ENCODE data around the gene GUCA2A.

Gene GUCA2A

DNA sequence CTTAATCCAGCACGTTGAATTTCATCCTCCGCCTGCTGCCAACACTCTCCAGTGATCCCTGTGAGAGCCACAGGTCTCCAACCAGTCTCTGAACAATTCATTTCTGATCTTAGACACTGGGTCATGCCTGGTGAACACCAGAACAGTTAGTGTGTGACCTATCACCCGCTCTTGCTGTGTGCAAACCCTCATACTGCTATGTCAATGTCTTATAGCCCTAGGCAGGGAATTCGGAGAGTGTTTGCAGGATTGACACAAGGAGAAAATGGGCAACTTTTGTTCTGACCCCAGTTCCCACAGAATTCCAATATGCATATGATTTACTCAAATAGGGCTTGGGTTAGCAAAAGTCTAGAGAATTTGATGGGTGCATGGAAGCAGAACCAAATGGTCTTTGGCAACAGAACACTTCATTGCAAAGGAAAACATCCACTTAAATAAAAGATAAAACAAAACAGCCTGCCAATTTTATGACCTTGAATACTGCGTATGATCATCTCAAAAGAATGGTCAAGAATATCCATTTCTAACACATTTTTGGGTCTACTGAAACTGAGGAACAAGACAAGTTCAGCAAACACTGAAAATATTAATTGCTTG, 34.4 kb downstream of the GUCA2A start:
- no peak for DNase-seq

DNA sequence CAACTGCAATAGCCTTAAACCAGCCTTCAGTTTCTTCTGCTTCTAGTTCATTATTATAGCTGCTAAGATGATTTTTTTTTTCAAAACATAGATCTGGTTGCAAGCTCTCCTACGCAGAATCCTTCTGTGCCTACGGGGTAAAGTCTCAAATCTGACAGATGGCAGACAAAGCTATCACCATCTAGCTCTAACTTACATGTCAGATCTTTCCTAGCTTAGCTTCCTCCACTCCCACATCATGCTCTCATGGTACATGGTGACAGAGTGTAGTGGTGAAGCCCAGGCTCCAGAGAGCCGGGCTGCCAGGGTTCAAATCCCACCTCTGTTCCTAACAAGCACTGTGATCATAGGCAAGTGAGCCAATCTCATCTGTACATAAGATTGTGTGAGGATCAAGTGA, 35.6 kb downstream of the GUCA2A start:
- no peak for DNase-seq

DNA sequence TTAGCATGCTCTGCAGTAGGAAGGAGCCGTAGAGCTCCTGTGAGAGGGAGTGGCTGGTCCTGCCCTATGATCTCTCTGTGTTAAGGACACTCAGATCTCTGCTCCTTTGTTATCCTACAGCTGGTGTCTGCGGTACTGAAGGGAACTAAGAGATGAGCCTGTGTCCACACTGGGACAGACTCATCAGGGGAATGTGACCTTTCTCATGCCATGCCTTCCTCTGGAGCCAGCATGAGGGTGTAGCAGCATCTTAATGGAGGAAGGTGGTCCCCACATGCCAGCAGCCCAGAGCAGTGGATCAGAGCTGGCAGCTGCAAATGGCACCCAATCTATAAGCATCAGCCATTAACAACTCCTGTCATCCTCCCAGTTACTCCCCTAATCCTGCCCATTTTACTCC, 36.0 kb downstream of the GUCA2A start:
- no peak for DNase-seq

DNA sequence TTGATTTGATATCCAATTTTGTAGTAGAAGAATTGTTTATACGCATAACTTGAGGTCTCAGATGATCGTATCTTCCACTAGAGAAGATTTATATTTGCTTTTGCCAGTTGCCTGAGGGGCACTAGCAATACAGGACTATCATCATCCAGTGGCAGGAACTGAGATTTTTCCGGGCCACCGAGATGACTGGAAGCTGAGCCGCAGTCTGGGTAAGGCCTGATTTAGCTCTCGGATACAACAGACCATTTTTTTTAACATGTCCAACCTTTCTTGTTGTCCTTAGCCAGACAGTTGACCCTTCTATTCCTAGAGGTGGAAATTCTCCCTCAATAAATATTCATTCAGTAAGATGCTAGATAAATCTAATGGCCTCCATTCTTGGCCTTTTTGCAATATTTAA, 36.8 kb downstream of the GUCA2A start:
- no peak for DNase-seq

DNA sequence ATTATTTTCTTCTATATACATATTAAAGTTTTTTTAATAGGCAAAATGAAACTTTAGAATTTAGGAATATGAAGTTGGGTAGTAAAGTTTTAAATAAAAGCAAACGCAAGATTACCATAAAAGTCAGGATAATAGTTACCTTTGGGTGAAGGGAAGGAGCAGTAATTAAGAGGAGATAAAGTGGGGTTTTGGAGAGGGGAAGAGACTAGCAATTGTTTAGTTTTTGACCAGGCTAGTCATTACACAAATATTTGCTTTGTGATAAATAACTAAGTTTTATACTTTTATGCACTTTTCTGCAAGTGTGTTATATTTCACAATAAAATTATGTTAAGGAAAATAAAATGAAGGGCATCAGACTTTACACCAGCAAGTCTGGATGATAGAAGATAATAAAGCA, 39.0 kb downstream of the GUCA2A start:
- DNase-seq, result no peak

DNA sequence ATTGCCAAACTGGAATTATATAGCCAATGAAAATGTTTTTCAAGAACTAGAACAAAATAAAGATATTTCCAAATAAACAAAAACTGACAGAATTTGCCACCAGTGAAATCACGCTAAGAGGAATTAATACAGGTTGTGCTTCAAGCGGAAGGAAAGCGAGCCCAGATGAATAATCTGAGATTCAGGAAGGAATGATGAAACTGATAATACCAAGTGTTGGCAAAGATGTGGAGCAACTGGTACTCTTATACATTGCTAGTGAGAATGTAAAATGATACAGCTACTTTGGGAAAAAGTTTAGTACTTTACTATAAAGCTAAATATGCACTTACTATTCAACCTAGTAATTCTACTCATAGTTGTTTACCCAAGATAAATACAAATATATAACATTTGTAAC, 42.1 kb downstream of the GUCA2A start:
- DNase-seq, result no peak

DNA sequence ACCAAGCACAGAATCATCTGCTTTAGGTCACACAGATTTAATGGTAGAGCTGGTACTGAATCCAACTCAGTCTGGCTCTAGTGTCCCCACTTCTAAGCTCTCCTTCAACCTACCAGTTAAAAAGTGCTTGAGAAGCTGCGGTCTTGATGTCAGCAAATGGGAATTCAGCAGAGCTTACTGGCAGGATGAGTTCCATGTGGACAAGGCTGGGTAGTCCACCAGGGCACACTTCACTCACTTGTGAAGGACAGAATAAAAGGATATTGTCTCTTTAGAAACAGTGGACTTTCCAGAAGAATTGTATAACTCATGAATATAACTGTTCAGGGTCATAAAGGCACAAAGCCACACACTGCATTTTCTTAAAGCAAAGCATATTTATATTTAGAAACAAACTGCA, 46.4 kb downstream of the GUCA2A start:
- no peak for DNase-seq

DNA sequence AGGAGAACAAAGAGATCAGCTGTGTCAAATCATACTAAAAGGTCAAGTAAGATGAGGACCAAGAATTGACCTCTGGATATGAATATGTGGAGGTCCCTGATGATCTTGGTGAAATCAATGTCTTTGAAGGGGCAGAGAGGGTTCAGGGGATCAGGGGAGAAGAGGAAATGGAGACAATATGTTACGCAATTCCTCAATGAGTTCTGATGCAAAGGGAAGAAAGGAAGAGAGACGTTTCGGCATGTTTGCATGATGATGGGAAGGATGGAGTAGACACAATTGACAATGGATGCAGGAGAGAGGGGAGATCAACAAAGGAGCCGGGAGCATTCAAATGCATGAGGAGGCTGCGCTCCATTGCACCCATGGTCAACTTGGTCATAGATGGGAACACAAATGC, 47.3 kb downstream of the GUCA2A start:
- DNase-seq, result no peak

DNA sequence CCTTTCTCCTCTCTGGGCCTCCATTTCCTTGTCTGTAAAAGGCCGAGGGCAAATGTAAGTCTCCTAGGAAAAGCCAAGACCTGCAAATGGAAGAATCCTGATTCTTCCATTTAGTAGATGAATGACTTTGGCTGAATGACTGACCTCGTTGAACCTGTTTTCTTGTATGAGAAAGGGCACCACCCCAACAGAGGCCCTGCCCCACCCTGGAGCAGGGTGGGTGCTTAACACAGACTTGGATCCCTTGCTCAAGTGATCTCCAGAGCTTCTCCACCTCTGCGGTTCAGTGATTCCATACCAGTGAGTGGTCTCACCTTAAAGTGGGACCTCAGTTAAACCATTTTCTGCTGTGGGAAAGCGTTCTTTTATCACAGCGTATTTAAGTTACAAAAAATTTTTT, 50.3 kb downstream of the GUCA2A start:
- no peak for DNase-seq
